G401 (cell line): ENCODE data around the gene UBC. TPM values are rescaled to one million over a fixed set of nuclear protein-coding genes. Genes with fewer than 3 reads are reported as not detected.
A peak's percentile ranks its signal among the peaks of the same experiment; 100 is the strongest.

Experiments
- DNase-seq: peaks from one replicate; pipeline ENCODE4 v3.0.0-alpha.2; 2015; ENCODE audit warnings: low spot score
- in situ Hi-C: cut with HindIII; loops from 2 replicates; pipeline ENCODE4 v1.10.0; 2016; ENCODE audit warnings: low sequenced_read_pairs, mixed read lengths
- total RNA-seq: library from RNA; depleted of rRNA; stranded (reverse); fragments of >200 nt; shearing (Covaris generic); gene quantifications from 2 replicates; pipeline ENCODE4 v1.2.3, GENCODE V29; 2014; rRNA removed

Gene UBC
- total RNA-seq, 1 experiment from 2014 or later = 1,083 TPM

- in situ Hi-C loops = no loop called here
- DNase-seq = no peak
These were observed 43.2 kb downstream of the UBC start for GRCh38 chr12:124871297-124871696.

- in situ Hi-C loops = no loop called here
- DNase-seq = no peak
These were observed 43.9 kb downstream of the UBC start for GRCh38 chr12:124870515-124870914.

- no peak for DNase-seq
These were observed 45.3 kb downstream of the UBC start for GRCh38 chr12:124869059-124869665.

GRCh38 chr12:124868252-124869058 lies 46.0 kb downstream of the UBC start:
- DNase-seq = no peak
- in situ Hi-C loops = no loop called here

More at GRCh38 chr12:124869059-124869665, 45.3 kb downstream of the UBC start:
- in situ Hi-C loops = no loop called here

- in situ Hi-C loops = no loop called here
- no peak for DNase-seq
These were observed 47.0 kb downstream of the UBC start for GRCh38 chr12:124867401-124867930.

- DNase-seq = no peak
- in situ Hi-C loops = no loop called here
These were observed 47.5 kb downstream of the UBC start for GRCh38 chr12:124866883-124867400.

- in situ Hi-C loops = no loop called here
- DNase-seq = no peak
These were observed 48.1 kb downstream of the UBC start for GRCh38 chr12:124866195-124866882.

GRCh38 chr12:124865728-124866127 lies 48.7 kb downstream of the UBC start:
- in situ Hi-C loops = no loop called here
- no peak for DNase-seq

- DNase-seq = no peak
- in situ Hi-C loops = no loop called here
These were observed 50.1 kb downstream of the UBC start for GRCh38 chr12:124864326-124864752.

GRCh38 chr12:124863416-124864325 lies 50.8 kb downstream of the UBC start, which contains the start of gene SCARB1:
Gene SCARB1, minus strand, starts transcription at chr12:124863864. Its CDS starts 144 bp downstream, at chr12:124863720.
- DNase-seq = peak; percentile 79

GRCh38 chr12:124862768-124863415 lies 51.6 kb downstream of the UBC start:
- in situ Hi-C loops = no loop called here

More at GRCh38 chr12:124863416-124864325, 50.8 kb downstream of the UBC start, which contains the start of gene SCARB1:
- in situ Hi-C loops = no loop called here

GRCh38 chr12:124861898-124862676 lies 52.4 kb downstream of the UBC start:
- in situ Hi-C loops = no loop called here
- DNase-seq = peak; percentile 43

More at GRCh38 chr12:124862768-124863415, 51.6 kb downstream of the UBC start:
- DNase-seq = peak; percentile 65

Other genes with a start within 250 kb of the UBC start
- gene SCARB1, start 50.8 kb downstream of the UBC start, total RNA-seq = 106 and 107 TPM in 2 replicates
- gene DHX37, start 74.5 kb upstream of the UBC start, total RNA-seq = 39.4 and 46.6 TPM in 2 replicates
- 8.4 and 11.8 TPM in 2 replicates for gene BRI3BP, start 79.0 kb upstream of the UBC start, total RNA-seq
- gene AACS, start 150.8 kb upstream of the UBC start, total RNA-seq = 18.6 and 19.6 TPM in 2 replicates